SKM-1 (cell line): ENCODE data around the gene STK10.
A peak's percentile ranks its signal among the peaks of the same experiment; 100 is the strongest.
"Not testable (repeated sequence)": the region's sequence is repeated elsewhere in the genome, so short reads cannot be mapped to it uniquely, and the experiment has no call there.

Experiments used
- DNase-seq: peaks from one replicate; lab custom pipeline; 2025; ENCODE audit not compliant: unreplicated experiment; lab: John Stamatoyannopoulos, UW

Gene STK10

GRCh38 chr5:172166030-172166826 lies 21.8 kb downstream of the STK10 start:
- no peak for DNase-seq

- no peak for DNase-seq
Observed at GRCh38 chr5:172165465-172165864, 22.6 kb downstream of the STK10 start.

GRCh38 chr5:172164769-172165212 lies 23.2 kb downstream of the STK10 start:
- DNase-seq, result no peak

- DNase-seq, result no peak
Observed at GRCh38 chr5:172163346-172163745, 24.7 kb downstream of the STK10 start.

GRCh38 chr5:172162987-172163343 lies 25.1 kb downstream of the STK10 start:
- DNase-seq, result no peak

- no peak for DNase-seq
Observed at GRCh38 chr5:172162323-172162986, 25.6 kb downstream of the STK10 start.

- no peak for DNase-seq
Observed at GRCh38 chr5:172160506-172160905, 27.5 kb downstream of the STK10 start.

- DNase-seq, result no peak
Observed at GRCh38 chr5:172159016-172159415, 29.0 kb downstream of the STK10 start.

GRCh38 chr5:172156541-172156994 lies 31.5 kb downstream of the STK10 start:
- DNase-seq, result no peak

- not testable (repeated sequence) for DNase-seq
Observed at GRCh38 chr5:172155101-172155500, 32.9 kb downstream of the STK10 start.

GRCh38 chr5:172153695-172154094 lies 34.3 kb downstream of the STK10 start:
- no peak for DNase-seq

GRCh38 chr5:172151661-172152210 lies 36.3 kb downstream of the STK10 start:
- no peak for DNase-seq

GRCh38 chr5:172150514-172151425 lies 37.3 kb downstream of the STK10 start:
- peak; percentile 91 for DNase-seq

- not testable (repeated sequence) for DNase-seq
Observed at GRCh38 chr5:172149481-172149880, 38.5 kb downstream of the STK10 start.

- no peak for DNase-seq
Observed at GRCh38 chr5:172149073-172149472, 39.0 kb downstream of the STK10 start.

- DNase-seq, result no peak
Observed at GRCh38 chr5:172148381-172148780, 39.6 kb downstream of the STK10 start.

- no peak for DNase-seq
Observed at GRCh38 chr5:172147857-172148256, 40.2 kb downstream of the STK10 start.

GRCh38 chr5:172146748-172147092 lies 41.3 kb downstream of the STK10 start:
- no peak for DNase-seq

GRCh38 chr5:172145870-172146747 lies 41.9 kb downstream of the STK10 start:
- DNase-seq, result no peak
